Upper lobe of left lung (tissue), 4 donors: ENCODE measurements around the gene TXNL4B.

Experiments
- CTCF ChIP-seq, 6 experiments: fragments of 450-650 bp in 4 of 6; fragments of 200-600 bp in 2 of 6; sonication (generic) in 2 of 6; IDR thresholded peaks; one replicate each; pipeline ENCODE4 v1.5.1; 2016 to 2019; ENCODE audit warnings: antibody characterized with exemption in 6 of 6
- POLR2A ChIP-seq, 4 donors: fragments of 450-650 bp; IDR thresholded peaks; one replicate each; pipeline ENCODE4 v1.5.1; 2016 to 2017; ENCODE audit warnings: antibody characterized with exemption in 4 of 4, mild to moderate bottlenecking in 2 of 4
- POLR2AphosphoS5 ChIP-seq, 2 donors: sonication (generic); formaldehyde crosslinking; IDR thresholded peaks; one replicate each; pipeline ENCODE4 v1.5.1; 2017; ENCODE audit warnings: antibody characterized with exemption in 2 of 2

GRCh38 chr16:72142476-72142875 lies 49.1 kb upstream of the TXNL4B start:
- TF ChIP-seq CTCF (IDR thresholded peaks at IDR 0.05), result no peak
- no peak for TF ChIP-seq POLR2A (IDR thresholded peaks at IDR 0.05)
- no peak for TF ChIP-seq POLR2AphosphoS5 (IDR thresholded peaks at IDR 0.05)
